ENCODE data around the gene FGFBP2. TPM values are rescaled to one million over a fixed set of nuclear protein-coding genes. Genes with fewer than 3 reads are reported as not detected.
"Not testable (repeated sequence)": the region's sequence is repeated elsewhere in the genome, so short reads cannot be mapped to it uniquely, and the experiment has no call there.

The FGFBP2 gene
- total and polyA plus RNA-seq, 8 donors: 0.20 to 2.9 (median 0.69) TPM; not detected in 2

GRCh38 chr4:15918484-15919129 lies 44.4 kb downstream of the FGFBP2 start:
- intact Hi-C loops (cut with DNase I): no loop called here
- Histone ChIP-seq H3K27me3 (peaks cover 0 to 5% of the 10 kb centered on the region in 2 donors), H3K4me3 (no peak overlapping the region), H3K27ac (no peak overlapping the region), H3K9me3 (no peaks in the 10 kb centered on the region), H3K4me1 (no peaks in the 10 kb centered on the region), H3K36me3 (no peaks in the 10 kb centered on the region)
- ATAC-seq (peak; percentile 79), DNase-seq (peak in 1 of 4 donors; percentile 49)
- TF ChIP-seq CTCF (IDR thresholded peaks at IDR 0.05): no peak

GRCh38 chr4:15917297-15917696 lies 45.7 kb downstream of the FGFBP2 start:
- Histone ChIP-seq H3K27ac (no peak overlapping the region), H3K4me3 (no peak overlapping the region), H3K36me3 (no peaks in the 10 kb centered on the region), H3K9me3 (no peaks in the 10 kb centered on the region), H3K27me3 (peaks cover 0 to 10% of the 10 kb centered on the region in 2 donors), H3K4me1 (no peaks in the 10 kb centered on the region)
- no peak for DNase-seq
- no peak for ATAC-seq
- TF ChIP-seq CTCF (IDR thresholded peaks at IDR 0.05): no peak
- intact Hi-C loops (cut with DNase I): no loop called here

- H3K27ac ChIP-seq, H3K9me3 ChIP-seq, DNase-seq: not testable (repeated sequence)
Observed at GRCh38 chr4:15916358-15916757, 46.6 kb downstream of the FGFBP2 start.

GRCh38 chr4:15914736-15915135 lies 48.2 kb downstream of the FGFBP2 start:
- H3K27me3 ChIP-seq: peaks cover 0 to 5% of the 10 kb centered on the region in 2 donors
- no peak for TF ChIP-seq CTCF (IDR thresholded peaks at IDR 0.05)
- DNase-seq (no peak), ATAC-seq (no peak)
- intact Hi-C loops (cut with DNase I): no loop called here
- H3K4me3 ChIP-seq: no peak overlapping the region
- H3K9me3 ChIP-seq: no peaks in the 10 kb centered on the region
- H3K27ac ChIP-seq: no peak overlapping the region
- no peaks in the 10 kb centered on the region for H3K4me1 ChIP-seq
- no peaks in the 10 kb centered on the region for H3K36me3 ChIP-seq

More at GRCh38 chr4:15916358-15916757, 46.6 kb downstream of the FGFBP2 start:
- H3K4me1 ChIP-seq; H3K27me3 ChIP-seq; ATAC-seq; intact Hi-C loops (cut with DNase I); H3K36me3 ChIP-seq; H3K4me3 ChIP-seq: not testable (repeated sequence)

GRCh38 chr4:15914291-15914690 lies 48.7 kb downstream of the FGFBP2 start:
- Histone ChIP-seq H3K4me1 (no peaks in the 10 kb centered on the region), H3K27ac (no peak overlapping the region), H3K27me3 (peaks cover 0 to 4% of the 10 kb centered on the region in 2 donors), H3K9me3 (no peaks in the 10 kb centered on the region), H3K36me3 (no peaks in the 10 kb centered on the region), H3K4me3 (no peak overlapping the region)
- ATAC-seq (no peak), DNase-seq (no peak)
- intact Hi-C loops (cut with DNase I): no loop called here
- TF ChIP-seq CTCF (IDR thresholded peaks at IDR 0.05): no peak

GRCh38 chr4:15913631-15913970 lies 49.4 kb downstream of the FGFBP2 start:
- no peaks in the 10 kb centered on the region for H3K36me3 ChIP-seq
- no peaks in the 10 kb centered on the region for H3K9me3 ChIP-seq
- H3K27me3 ChIP-seq: peaks cover 0 to 4% of the 10 kb centered on the region in 2 donors
- H3K4me3 ChIP-seq: no peak overlapping the region
- no peak for DNase-seq
- H3K4me1 ChIP-seq: no peaks in the 10 kb centered on the region
- peak; percentile 17 for ATAC-seq
- TF ChIP-seq CTCF (IDR thresholded peaks at IDR 0.05): no peak
- no peak overlapping the region for H3K27ac ChIP-seq
- intact Hi-C loops (cut with DNase I): no loop called here

Measured in left lung (tissue), 10 donors.